CD4-positive, alpha-beta T cell treated with Interleukin-15 for 4 hours (primary cell): ENCODE measurements around the gene MSRB2.
A peak's percentile ranks its signal among the peaks of the same experiment; 100 is the strongest.
"Not testable (repeated sequence)": the region's sequence is repeated elsewhere in the genome, so short reads cannot be mapped to it uniquely, and the experiment has no call there.

Source experiments
- DNase-seq: peaks from one replicate; pipeline ENCODE4 v3.0.0-alpha.2; 2020; ENCODE audit warnings: low spot score

The MSRB2 gene

DNA sequence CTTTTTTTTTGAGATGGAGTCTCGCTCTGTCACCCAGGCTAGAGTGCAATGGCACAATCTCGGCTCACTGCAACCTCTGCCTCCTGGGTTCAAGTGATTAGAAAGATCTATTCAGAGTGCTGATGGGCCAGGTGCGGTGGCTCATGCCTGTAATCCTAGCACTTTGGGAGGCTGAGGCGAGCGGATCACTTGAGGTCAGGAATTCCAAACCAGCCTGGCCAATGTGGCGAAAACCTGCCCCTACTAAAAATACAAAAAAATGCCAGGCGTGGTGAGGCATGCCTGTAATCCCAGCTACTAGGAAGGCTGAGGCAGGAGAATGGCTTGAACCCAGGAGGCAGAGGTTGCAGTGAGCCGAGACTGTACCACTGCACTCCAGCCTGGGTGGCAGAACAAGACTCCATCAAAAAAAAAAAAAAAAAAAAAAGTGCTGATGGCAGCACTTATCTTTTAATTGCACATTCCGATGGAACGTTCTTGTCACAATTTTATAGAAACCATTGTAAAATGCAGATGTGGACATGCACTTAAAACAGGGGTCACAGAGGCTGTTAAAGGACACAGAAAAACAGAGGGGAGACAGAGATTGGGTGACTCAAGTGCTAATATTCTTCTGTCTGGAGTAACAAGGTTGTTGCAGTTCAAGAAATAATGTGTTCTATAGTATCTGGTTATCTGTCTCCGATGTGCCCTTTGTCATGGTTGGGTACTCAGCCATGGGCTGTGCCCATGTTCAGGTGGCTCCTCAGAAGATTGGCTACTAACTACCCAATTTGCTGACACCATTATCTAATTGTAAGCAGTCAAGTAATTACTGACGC lies 25.1 kb upstream of the MSRB2 start:
- not testable (repeated sequence) for DNase-seq

DNA sequence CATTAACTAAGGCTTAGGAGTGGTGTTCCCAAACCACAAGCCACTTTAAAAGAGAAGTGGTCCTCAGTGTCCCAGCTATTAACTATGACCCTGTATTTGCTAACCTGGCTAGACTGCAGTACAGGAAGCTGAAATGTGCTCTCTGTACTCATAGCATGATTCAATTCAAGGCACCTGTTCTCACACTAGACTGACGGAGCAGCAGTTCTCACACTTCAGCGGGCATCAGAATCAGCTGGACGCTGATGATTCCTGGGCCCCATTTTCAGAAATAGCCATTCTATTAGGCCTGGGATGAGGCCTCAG lies 24.5 kb upstream of the MSRB2 start:
- no peak for DNase-seq

DNA sequence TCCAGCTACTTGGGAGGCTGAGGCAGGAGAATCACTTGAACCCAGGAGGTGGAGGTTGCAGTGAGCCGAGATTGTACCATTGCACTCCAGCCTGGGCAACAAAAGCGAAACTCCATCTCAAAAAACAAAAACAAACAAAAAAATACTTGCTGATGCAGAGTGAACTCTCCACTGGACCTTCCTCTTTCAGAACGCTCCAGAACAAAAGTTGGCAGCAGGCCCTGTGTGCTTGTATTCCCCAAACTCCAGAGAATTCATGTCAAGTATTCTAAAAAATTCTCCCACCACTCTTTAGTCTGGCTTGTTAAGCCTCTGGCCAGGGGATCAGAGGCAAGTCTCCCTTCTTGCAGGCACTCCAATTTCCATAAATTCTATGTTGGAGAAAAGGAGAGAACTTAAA lies 22.8 kb upstream of the MSRB2 start:
- not testable (repeated sequence) for DNase-seq

DNA sequence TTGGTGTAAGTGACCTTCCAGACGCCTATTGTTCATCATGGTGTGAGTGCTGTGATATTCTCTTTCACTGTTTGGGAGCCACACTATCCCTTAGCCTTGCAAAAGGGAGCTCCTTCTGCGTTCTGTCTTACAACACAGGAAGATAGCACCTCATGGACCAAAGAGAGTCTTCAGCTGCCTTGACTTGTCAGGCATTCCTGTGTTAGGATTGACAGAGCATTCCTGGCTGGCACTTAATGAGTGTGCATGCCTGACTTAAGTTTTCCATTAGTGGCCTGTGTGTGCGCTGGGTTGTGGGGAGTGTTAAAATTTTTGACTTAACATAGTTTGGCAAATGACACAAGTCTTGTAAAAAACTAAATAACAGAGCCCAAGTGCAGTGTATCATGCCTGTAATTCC lies 21.9 kb upstream of the MSRB2 start:
- DNase-seq, result no peak

DNA sequence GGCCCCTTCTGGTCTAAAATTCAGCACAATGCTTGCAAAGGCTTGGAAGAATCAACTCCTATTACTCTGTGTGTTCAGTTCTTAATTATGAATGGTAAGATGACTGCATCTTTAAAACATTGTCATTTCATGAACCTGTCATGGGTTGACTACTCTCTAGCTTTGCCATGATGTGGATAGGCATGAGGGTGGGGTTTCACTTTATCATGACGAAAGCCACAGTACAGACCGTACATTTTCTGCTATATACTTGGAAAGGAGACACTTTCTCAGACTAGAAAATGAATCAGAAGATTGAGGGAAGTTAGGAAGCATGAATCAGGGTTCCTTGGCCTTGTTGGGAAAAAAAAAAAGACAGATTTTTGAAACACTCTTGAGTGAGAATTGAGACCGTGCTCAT lies 19.7 kb upstream of the MSRB2 start:
- DNase-seq, result no peak

DNA sequence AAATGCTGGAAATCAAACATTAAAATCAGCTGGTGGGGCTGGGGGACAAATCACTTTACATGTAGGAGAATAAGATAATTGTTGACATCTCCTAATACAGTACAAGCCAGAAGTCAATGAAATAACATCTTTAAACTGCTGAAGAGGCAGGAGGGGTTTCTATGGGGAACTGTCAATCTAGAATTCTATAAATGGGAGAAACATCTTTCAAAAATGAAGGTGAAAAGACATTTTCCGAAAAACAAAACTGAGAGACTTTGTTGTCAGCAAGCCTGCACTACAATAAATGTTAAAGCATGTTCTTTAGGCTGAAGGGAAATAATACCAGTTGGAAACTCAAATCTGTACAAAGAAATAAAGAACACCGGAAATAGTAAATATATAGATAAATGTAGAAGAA lies 17.3 kb upstream of the MSRB2 start:
- DNase-seq, result no peak

DNA sequence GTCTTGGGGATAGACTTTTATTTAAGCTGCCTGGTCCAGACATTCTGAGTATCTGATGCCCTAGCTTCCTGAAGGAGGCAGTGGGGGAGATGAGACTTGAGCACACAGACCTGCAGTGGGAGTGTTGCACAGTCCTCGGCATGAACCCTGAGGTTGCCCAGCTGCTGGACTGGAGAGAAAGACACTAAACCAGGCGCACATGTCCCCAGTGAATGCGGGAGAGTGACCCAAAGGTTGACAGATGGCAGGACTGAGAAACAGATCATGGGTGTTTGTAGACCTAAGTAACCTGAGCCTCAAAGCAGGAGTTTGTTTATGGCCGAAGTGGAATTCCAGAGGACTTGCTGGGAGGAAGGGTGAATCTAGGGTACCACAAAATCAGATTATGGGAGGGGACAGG lies 15.7 kb upstream of the MSRB2 start:
- DNase-seq, result no peak

DNA sequence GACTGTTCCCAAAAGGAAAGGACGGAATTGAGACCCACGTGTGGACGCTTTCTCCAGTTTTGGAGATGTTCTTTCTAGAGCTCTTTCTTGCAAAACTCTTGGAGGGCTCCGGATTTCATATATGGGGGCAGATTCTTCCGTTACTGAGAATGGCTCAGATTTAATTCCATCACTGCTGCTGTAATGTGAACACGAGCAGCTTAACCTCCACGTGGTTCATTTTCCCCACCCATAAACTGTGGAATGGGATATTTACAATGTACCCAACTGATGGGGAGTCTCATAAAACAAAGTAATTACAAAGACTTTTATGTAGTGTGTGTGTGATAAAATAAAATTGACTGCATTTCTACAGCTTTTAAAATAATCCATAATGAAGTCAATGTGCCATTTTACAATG lies 15.1 kb upstream of the MSRB2 start:
- no peak for DNase-seq

DNA sequence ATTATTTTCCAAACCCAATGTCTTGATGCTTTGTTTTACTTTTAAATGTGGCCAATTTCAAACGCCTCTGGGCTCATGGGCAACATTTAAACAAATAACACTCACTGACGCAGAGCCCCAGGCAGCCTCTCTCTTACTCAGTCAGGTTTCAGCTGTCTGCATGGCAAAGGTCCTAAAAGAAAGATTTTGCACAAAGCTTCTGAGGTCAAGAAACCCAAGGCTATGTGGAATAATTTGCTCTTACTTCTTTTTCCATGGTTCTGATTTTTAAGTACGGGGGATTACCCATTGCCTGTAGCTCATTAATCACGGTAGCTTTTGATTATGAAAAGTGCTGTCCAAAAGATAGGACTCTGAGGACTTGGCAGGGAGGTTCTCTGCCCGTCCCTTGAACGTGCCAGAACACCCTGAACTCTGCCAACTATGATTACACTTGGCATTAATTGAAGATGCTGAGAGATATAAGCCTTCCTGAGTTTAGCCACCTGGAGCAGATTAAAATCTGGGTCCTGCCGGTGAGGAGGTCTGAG lies 14.1 kb upstream of the MSRB2 start:
- no peak for DNase-seq

DNA sequence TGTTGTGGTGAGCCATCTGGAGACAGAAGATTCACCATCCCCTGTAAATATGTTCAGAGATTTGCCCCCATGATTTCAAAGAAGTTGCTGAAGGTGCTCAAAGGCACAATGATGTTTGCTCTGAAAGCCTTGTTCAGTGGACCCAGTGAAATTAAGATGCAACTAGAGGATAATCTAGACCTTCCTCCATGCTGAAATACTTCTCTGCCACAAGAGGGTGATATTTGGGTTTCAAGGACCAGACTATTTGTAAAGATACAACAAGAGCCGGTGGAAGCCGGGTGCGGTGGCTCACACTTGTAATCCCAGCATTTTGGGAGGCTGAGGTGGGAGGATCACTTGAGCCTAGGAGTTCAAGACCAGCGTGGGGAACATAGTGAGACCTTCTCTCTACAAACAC lies 13.5 kb upstream of the MSRB2 start:
- no peak for DNase-seq

DNA sequence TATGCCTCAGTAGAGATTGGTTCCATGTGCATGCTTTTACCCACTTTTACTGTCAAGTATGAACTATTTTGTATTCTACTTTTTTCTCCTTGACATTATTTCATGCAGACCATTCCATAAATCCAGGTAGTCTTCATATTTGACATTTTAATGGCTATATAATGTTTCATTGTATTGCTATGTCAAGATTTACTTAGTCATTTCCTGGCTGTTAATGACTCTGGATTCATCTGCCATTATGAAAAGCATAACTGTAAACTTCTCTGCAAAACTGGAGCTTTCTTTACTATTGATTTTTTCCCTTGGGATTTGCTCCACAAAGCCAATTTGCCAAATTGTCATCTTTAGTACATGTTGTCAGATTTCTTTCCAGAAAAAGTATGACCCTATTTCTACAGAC lies 6.8 kb upstream of the MSRB2 start:
- no peak for DNase-seq

DNA sequence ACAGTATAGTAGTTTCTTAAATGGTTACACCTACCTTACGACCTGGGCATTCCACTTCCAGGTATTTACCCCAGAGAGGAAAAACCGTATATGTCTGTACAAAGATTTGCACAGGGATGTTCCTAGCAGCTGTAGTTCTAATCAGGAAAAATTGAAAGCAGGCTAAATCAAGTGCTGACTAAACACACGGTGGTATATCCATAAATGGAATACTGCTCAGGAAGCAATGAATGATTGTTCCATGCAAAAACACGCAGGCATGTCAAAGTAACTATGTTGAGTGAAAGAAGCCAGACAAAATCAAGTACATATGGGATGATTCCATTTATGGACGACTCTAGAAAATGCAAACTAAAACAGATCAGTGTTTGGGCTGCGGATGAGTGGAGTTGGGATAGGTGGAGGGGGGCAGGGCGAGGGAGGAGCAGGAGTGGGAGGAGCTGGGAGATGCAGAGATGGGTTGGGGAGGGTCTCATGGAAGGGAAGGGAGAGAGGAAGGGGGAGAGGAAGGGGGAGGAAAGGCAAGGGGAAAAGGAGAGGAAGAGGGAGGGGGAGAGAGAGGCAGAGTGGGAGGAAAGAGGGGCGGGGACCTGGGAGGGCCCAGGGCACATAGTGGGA lies 484 bp upstream of the MSRB2 start:
- DNase-seq, result no peak

DNA sequence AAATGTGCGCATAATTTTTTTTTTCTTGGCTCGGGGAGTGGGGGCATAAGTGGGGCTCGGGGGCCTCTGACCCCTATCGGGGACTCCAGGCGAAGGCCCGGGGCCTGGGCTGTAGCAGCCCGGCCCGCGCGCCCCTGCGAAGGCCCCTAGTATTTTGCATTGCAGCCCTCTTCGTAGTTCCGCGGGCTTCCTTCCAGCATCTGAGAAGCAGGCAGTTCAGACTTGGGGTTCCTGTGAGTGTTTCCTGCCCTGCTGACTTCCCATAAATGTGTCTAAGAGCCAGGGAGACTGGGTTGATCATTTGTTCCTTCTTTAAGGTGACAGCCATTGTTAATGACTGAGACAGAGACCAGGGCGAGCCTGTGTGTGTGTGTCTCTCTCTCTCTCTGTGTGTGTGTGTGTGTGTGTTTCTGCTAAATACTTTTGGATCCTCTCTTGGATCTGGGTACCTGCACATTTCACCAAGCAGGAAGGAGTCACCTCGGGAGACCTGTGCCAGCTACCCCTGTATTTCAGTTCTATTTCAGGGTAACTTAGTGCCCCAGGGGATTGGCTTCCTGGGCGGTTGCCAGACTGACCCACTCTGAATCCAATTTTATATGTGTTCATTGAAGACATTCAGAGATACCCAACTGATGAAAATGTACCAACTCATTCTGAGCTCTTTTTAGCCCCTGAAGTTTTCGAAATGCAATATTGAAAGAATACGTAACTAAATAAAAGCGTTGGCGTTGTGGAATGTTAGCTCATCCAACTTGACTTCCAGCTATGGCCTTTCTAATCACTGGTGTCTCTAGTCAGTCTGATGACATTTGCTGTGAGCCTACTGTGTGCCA lies 805 bp downstream of the MSRB2 start:
- peak; percentile 19 for DNase-seq

DNA sequence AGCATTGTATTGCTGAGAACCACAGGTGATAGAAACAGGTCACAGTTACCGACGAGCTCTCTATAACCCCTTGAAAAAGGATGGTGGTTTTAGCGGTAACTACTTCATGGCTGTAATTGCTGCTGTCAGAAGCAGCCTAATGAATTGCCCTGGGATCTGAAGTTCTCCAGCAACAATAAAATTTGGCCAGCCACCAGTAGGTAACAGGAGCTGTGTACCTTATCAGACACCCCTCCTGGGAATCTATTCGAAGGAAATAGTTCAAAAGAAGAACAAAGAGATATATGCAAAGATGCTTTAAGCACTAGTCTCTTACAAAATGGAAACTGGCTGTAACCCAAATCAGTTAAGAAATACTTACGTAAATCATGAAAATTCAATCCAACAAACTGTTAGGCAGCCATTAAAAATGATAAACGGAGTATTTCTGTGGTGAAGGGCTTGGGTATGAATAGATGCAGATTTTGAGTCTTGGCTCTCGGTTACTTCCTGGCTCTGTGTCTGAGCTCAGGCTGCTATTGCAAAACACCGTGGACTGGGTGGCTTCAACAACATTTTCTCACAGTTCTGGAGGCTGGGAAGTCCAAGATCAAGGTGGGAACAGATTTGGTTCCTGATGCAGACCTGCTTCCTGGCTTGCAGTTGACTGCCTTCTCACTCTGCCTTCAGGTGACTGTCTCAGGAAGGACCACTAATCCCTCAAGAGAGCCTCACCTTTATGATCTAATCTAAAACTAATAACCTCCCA lies 1.6 kb downstream of the MSRB2 start:
- no peak for DNase-seq

DNA sequence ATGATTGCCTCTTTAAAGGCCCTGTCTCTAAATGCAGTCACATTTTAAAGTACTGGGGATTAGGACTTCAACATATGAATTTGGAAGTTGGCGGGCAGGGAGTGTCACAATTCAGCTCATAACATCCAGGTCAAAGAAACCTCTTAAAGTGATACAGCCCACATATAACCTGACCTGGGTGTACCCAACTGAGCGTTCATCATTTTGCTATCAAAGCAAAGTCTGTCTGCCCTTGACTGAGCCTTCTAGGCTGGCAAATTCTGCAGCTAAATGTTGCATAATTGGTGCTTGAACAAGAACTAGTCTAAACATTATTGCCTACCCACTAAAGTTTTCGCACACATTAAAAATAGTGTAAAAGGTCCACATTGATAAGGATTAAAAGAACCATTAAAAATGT lies 3.7 kb downstream of the MSRB2 start:
- no peak for DNase-seq

DNA sequence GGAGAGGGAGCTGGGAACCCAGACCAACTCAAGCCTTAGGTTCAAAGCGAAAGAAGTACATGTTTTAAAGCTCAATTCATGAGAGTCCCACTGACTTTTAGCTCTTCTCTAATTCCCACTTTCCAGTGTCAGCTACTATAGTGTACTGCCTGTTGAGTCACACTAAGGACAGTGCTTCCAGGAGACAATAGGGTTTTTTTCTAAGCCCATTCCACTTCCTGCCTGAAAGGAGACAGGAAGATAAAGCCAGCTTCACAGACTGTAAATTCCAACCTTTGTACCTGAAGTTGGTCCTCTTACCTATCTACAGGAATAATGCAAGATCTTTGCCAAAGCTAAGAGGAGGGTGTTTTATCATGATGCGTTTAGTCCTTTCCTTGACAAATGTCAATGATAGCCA lies 4.4 kb downstream of the MSRB2 start:
- DNase-seq, result no peak

DNA sequence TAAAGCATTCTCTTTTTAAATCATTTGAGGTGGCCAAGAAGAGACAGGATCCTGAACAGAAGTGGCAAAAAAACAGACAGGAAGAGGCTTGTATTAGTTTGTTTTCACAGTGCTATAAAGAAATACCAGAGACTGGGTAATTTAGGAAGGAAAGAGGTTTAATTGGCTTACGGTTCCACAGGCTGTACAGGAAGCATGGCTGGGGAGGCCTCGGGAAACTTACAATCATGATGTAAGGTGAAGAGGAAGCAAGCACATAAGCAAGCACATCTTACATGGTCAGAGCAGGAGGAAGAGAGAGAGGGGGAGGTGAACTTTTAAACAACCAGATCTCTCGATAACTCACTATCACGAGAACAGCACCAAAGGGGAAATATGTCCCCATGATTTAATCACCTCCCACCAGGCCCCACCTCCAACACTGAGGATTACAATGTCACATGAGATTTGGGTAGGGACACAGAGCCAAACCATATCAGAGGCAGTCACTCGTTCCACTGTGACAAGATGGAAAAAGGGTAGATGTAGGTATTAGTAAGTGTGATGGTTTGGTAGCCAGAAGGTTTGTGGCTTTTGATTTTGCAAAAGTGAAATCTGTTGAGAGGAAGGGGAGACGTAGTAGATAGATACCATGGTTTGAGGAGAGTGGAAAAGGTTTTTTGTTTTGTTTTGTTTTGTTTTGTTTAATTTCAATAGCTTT lies 5.1 kb downstream of the MSRB2 start:
- DNase-seq, result no peak

DNA sequence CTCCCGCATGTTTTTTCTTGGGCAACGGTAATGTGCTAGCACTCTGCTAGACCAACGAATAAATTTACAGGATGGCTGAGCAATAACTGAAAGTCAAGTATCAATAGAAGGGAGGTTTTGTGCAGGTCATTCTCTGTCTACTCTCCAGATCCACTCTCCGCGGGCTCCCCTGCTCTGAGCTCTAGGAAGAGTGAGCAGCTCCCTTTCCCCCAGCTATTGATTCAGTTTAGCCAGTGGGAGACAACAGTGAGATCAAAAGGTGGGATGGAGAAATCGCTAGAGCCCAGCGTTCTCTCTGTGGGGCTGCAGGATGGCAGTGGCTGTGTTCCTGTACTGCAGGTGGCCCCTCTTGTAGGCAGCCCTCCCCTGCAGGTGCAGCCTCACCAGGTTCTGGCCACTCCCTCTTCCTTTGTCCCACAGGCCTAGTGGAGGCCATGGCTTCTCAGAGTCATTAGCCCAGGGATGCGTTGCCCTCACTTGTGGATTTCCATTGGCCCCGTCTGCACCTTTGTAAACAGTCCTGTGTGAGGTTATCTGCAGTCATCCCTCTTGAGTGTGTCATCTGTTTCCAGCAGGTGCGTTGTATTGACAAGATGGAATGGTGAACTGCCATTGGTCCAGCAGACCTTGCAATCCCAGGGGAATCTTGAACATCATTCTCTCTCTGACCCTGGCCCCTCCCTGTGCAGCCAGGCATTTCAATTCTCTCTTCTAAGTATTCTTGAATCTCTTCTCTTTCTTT lies 11.1 kb downstream of the MSRB2 start:
- DNase-seq, result no peak

DNA sequence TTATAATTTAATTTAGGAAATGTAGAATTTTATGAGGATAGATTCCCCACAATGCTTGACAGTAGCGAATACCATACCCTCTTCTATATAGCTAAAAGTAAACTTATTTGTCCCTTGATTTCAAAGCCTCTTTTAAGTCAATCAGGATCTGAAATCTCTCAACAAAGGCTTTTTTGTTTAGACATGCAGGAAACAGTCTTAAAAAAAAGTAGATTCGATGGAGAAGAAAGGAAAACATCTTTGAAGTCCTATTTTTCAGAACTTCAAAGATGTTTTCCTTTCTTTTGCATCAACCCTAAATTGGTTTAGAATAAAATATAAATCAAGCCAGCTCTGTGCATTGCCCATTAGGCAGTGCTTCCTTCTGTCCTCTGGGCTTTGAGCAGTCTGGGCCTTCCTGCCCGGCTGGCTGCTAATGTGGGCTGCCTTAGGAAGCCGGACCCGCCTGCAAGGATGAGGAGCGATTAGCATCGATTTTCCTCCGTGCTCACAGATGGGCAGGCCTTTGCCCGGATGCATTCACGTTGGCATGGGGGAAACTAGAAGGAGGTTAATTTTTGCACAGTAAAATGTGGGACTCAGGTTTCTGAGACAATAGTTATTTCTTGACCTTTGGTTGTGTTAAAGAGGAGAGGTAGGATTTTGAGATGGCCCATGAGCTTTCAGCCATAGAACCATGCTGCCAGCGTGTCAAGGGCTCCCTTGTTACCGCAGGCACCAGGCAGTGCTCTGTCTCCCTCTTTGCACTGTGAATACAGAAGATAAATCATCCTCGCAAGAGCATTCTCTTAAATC lies 15.5 kb downstream of the MSRB2 start:
- DNase-seq, result no peak
